ENCODE results near the gene ADAMTS17. TPM values are rescaled to one million over a fixed set of nuclear protein-coding genes. Genes with fewer than 3 reads are reported as not detected.

ADAMTS17 gene
- total and polyA plus RNA-seq, 9 of the 15 experiments (the other 6 are each of a cell fraction or from before 2014, with no cell fraction given), result 0.01 to 0.14 (median 0.07) TPM; not detected in 6

GRCh38 chr15:100099976-100100375 lies 241.8 kb downstream of the ADAMTS17 start:
- 3% methylated on average over 12 of the region's 12 CpGs for WGBS (ENCODE audit: insufficient coverage, low coverage, missing lambda C conversion rate)
- Histone ChIP-seq H3K27me3 (ENCODE audit: control insufficient read depth in 2 of 2, insufficient read depth in 2 of 2, low read length in 2 of 2) (peaks cover 7 to 54% of the 10 kb centered on the region in 2 experiments; a peak in 4 of 5 replicates), H4K20me1 (replicated peaks; ENCODE audit: control insufficient read depth, insufficient read depth, low read length) (no peaks in the 10 kb centered on the region), H3K4me1 (replicated peaks in 1 of 2; ENCODE audit: control insufficient read depth in 2 of 2, insufficient read depth in 2 of 2, low read length in 2 of 2) (no peaks in the 10 kb centered on the region), H3K9me3 (replicated peaks; ENCODE audit: control insufficient read depth, insufficient read depth, low read depth, low read length) (no peaks in the 10 kb centered on the region), H3K79me2 (ENCODE audit: control insufficient read depth, insufficient read depth, low read length) (no peaks in the 10 kb centered on the region), H3K4me2 (ENCODE audit: insufficient read depth, low read length) (no peak overlapping the region), H3K4me3 (no peak overlapping the region), H3K9ac (ENCODE audit: insufficient read depth in 1 of 2, low read depth in 2 of 2, low read length in 2 of 2) (no peak overlapping the region), H3K27ac (ENCODE audit: extremely low read depth, low read depth, low read length) (no peak overlapping the region), H3K9me1 (ENCODE audit: control insufficient read depth, insufficient read depth, low read length) (no peaks in the 10 kb centered on the region), H2AFZ (ENCODE audit: low read depth, low read length) (no peak overlapping the region), H3K36me3 (ENCODE audit: control insufficient read depth, insufficient read depth, low read length) (no peaks in the 10 kb centered on the region)
- DNase-seq (ENCODE audit: extremely low read depth in 1 of 4, low spot score in 3 of 4), result no peak
- ATAC-seq, result no peak
- intact Hi-C loops (cut with micrococcal nuclease), result no loop called here
- FAIRE-seq, result no peak
- ChIA-PET CTCF (ENCODE audit: low intra/inter-chr PET ratio) (no interaction called here), POLR2A (interaction anchor here (0.6 kb wide), 1 partner anchor 9 kb away, joined by 3 read pairs; no protein-coding TSS in a partner anchor)
- in situ Hi-C loops (cut with MboI), result no loop called here
- no TSS peak for BruUV-seq (replicated peaks)
- TF ChIP-seq, protein P1, sequence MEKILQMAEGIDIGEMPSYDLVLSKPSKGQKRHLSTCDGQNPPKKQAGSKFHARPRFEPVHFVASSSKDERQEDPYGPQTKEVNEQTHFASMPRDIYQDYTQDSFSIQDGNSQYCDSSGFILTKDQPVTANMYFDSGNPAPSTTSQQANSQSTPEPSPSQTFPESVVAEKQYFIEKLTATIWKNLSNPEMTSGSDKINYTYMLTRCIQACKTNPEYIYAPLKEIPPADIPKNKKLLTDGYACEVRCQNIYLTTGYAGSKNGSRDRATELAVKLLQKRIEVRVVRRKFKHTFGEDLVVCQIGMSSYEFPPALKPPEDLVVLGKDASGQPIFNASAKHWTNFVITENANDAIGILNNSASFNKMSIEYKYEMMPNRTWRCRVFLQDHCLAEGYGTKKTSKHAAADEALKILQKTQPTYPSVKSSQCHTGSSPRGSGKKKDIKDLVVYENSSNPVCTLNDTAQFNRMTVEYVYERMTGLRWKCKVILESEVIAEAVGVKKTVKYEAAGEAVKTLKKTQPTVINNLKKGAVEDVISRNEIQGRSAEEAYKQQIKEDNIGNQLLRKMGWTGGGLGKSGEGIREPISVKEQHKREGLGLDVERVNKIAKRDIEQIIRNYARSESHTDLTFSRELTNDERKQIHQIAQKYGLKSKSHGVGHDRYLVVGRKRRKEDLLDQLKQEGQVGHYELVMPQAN (IDR thresholded peaks at IDR 0.05; ENCODE audit: borderline replicate concordance), result no peak
- TF ChIP-seq, protein P2, sequence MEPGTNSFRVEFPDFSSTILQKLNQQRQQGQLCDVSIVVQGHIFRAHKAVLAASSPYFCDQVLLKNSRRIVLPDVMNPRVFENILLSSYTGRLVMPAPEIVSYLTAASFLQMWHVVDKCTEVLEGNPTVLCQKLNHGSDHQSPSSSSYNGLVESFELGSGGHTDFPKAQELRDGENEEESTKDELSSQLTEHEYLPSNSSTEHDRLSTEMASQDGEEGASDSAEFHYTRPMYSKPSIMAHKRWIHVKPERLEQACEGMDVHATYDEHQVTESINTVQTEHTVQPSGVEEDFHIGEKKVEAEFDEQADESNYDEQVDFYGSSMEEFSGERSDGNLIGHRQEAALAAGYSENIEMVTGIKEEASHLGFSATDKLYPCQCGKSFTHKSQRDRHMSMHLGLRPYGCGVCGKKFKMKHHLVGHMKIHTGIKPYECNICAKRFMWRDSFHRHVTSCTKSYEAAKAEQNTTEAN (CRISPR knock-in tag; IDR thresholded peaks at IDR 0.05), result no peak
- TF ChIP-seq ZNF830 (CRISPR knock-in tag; IDR thresholded peaks at IDR 0.05), result no peak
- no peak for TF ChIP-seq HIVEP1 (CRISPR knock-in tag; IDR thresholded peaks at IDR 0.05)
- no peak for TF ChIP-seq XRCC3 (IDR thresholded peaks at IDR 0.05)
- TF ChIP-seq ETS1 (conservative IDR thresholded peaks at IDR 0.05; ENCODE audit: control insufficient read depth, low read depth, low read length), result no peak
- TF ChIP-seq, protein P3, sequence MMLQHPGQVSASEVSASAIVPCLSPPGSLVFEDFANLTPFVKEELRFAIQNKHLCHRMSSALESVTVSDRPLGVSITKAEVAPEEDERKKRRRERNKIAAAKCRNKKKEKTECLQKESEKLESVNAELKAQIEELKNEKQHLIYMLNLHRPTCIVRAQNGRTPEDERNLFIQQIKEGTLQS (IDR thresholded peaks at IDR 0.05), result no peak
- TF ChIP-seq, protein P3 (CRISPR knock-in tag; conservative IDR thresholded peaks at IDR 0.05), result no peak
- no peak for TF ChIP-seq SMARCE1 (IDR thresholded peaks at IDR 0.05)
- TF ChIP-seq SAP30 (IDR thresholded peaks at IDR 0.05; ENCODE audit: borderline replicate concordance, insufficient read depth, low read depth, low read length, poor library complexity, severe bottlenecking), result no peak
